SK-N-MC (cell line): ENCODE results near the gene MRPS9.

Source experiments
- EZH2 ChIP-seq: fragments of 200-600 bp; sonication (generic); IDR thresholded peaks from one replicate; pipeline ENCODE4 v1.6.1; 2017; ENCODE audit warnings: antibody characterized with exemption
- FOXP2 ChIP-seq: optimal IDR thresholded peaks from 2 replicates; pipeline ENCODE3; 2011; ENCODE audit warnings: mild to moderate bottlenecking, moderate library complexity; ENCODE audit not compliant: insufficient read depth; ENCODE audit errors: extremely low read length, control extremely low read depth
- POLR2AphosphoS5 ChIP-seq: IDR thresholded peaks from 2 replicates; pipeline ENCODE4 v1.6.1; 2012; ENCODE audit warnings: mild to moderate bottlenecking, low read depth, low read length, borderline replicate concordance

GRCh38 chr2:105062158-105062557 lies 24.3 kb downstream of the MRPS9 start:
- TF ChIP-seq EZH2: no peak
- TF ChIP-seq POLR2AphosphoS5: no peak
- TF ChIP-seq FOXP2: no peak
